HEK293 (cell line): ENCODE results near the gene TMEM106C.

Experiments
- CTCF ChIA-PET: fragments of 350-600 bp; formaldehyde crosslinking; extraction: SDS; loops from one replicate; lab custom pipeline; 2021; ENCODE audit warnings: antibody characterized with exemption; lab: Yijun Ruan, JAX
- POLR2A ChIA-PET: fragments of 300-600 bp; formaldehyde crosslinking; extraction: SDS; loops from one replicate; lab custom pipeline; 2020; ENCODE audit warnings: antibody characterized with exemption, inconsistent platforms; lab: Yijun Ruan, JAX
- H3K27ac ChIP-seq: fragments of 200-500 bp; sonication (Bioruptor generic); 2 replicates; pipeline ENCODE4 v1.5.1; 2014; ENCODE audit warnings: low read depth, low read length, control low read depth, inconsistent platforms; ENCODE audit errors: extremely low read depth
- H3K36me3 ChIP-seq, 2 experiments: fragments of 200-500 bp in 1 of 2; sonication (Bioruptor generic) in 1 of 2; 1 replicate in 1 of 2; 2 replicates in 1 of 2; pipeline ENCODE4 v1.5.1; 2014 to 2017; ENCODE audit warnings: inconsistent platforms in 2 of 2, low read length in 2 of 2; ENCODE audit not compliant: control insufficient read depth in 2 of 2, insufficient read depth in 1 of 2
- H3K4me1 ChIP-seq: fragments of 200-500 bp; sonication (Bioruptor generic); 2 replicates; pipeline ENCODE4 v1.5.1; 2014; ENCODE audit warnings: mild to moderate bottlenecking, low read length, inconsistent platforms; ENCODE audit not compliant: control insufficient read depth, insufficient read depth
- H3K4me3 ChIP-seq: 2 replicates; pipeline ENCODE4 v1.5.1; 2011; ENCODE audit warnings: low read depth, mild to moderate bottlenecking, control low read depth, low read length, moderate library complexity
- H3K9me3 ChIP-seq: fragments of 200-500 bp; sonication (Bioruptor generic); 2 replicates; pipeline ENCODE4 v1.5.1; 2014; ENCODE audit warnings: low read depth, low read length, inconsistent platforms; ENCODE audit not compliant: control insufficient read depth, insufficient read depth
- BCL6B ChIP-seq: fragments of 450-650 bp; formaldehyde crosslinking; IDR thresholded peaks from 2 replicates; pipeline ENCODE4 v1.5.1; 2017; ENCODE audit warnings: missing biosample characterization, missing genetic modification characterization
- FEZF1 ChIP-seq: fragments of 450-650 bp; formaldehyde crosslinking; IDR thresholded peaks from 2 replicates; pipeline ENCODE4 v1.5.1; 2016; ENCODE audit warnings: missing biosample characterization, missing genetic modification characterization
- GLIS1 ChIP-seq: fragments of 450-650 bp; formaldehyde crosslinking; IDR thresholded peaks from 2 replicates; pipeline ENCODE4 v1.5.1; 2016; ENCODE audit warnings: missing biosample characterization, missing genetic modification characterization
- ZBTB49 ChIP-seq: fragments of 450-650 bp; formaldehyde crosslinking; IDR thresholded peaks from 2 replicates; pipeline ENCODE4 v1.5.1; 2016; ENCODE audit warnings: missing biosample characterization, missing genetic modification characterization, low read depth
- ZBTB6 ChIP-seq: fragments of 450-650 bp; formaldehyde crosslinking; IDR thresholded peaks from 2 replicates; pipeline ENCODE4 v1.5.1; 2017; ENCODE audit warnings: missing biosample characterization, missing genetic modification characterization
- ZBTB7A ChIP-seq: fragments of 450-650 bp; formaldehyde crosslinking; IDR thresholded peaks from 2 replicates; pipeline ENCODE4 v1.5.1; 2016; ENCODE audit warnings: low read depth, missing biosample characterization, missing genetic modification characterization
- ZBTB8A ChIP-seq: fragments of 450-650 bp; formaldehyde crosslinking; IDR thresholded peaks from 2 replicates; pipeline ENCODE4 v1.5.1; 2016; ENCODE audit warnings: missing biosample characterization, missing genetic modification characterization
- ZNF221 ChIP-seq: fragments of 450-650 bp; formaldehyde crosslinking; IDR thresholded peaks from 2 replicates; pipeline ENCODE4 v1.5.1; 2017; ENCODE audit warnings: missing biosample characterization, missing genetic modification characterization, borderline replicate concordance
- ZNF266 ChIP-seq: fragments of 450-650 bp; formaldehyde crosslinking; IDR thresholded peaks from 2 replicates; pipeline ENCODE4 v1.5.1; 2016; ENCODE audit warnings: missing biosample characterization, missing genetic modification characterization, low read depth
- ZNF324 ChIP-seq: fragments of 450-650 bp; formaldehyde crosslinking; IDR thresholded peaks from 2 replicates; pipeline ENCODE4 v1.5.1; 2016; ENCODE audit warnings: missing biosample characterization, missing genetic modification characterization
- ZNF488 ChIP-seq: fragments of 450-650 bp; formaldehyde crosslinking; IDR thresholded peaks from 2 replicates; pipeline ENCODE4 v1.5.1; 2016; ENCODE audit warnings: missing biosample characterization, missing genetic modification characterization
- ZNF510 ChIP-seq: fragments of 450-650 bp; formaldehyde crosslinking; IDR thresholded peaks from 2 replicates; pipeline ENCODE4 v1.5.1; 2018; ENCODE audit warnings: mild to moderate bottlenecking, missing genetic modification characterization, missing biosample characterization; ENCODE audit not compliant: insufficient replicate concordance
- ZNF514 ChIP-seq: fragments of 450-650 bp; formaldehyde crosslinking; IDR thresholded peaks from 2 replicates; pipeline ENCODE4 v1.5.1; 2016; ENCODE audit warnings: missing biosample characterization, missing genetic modification characterization
- ZNF571 ChIP-seq: fragments of 450-650 bp; formaldehyde crosslinking; IDR thresholded peaks from 2 replicates; pipeline ENCODE4 v1.5.0; 2017; ENCODE audit warnings: missing biosample characterization, missing genetic modification characterization
- ZNF664 ChIP-seq: fragments of 450-650 bp; formaldehyde crosslinking; IDR thresholded peaks from 2 replicates; pipeline ENCODE4 v1.5.1; 2016; ENCODE audit warnings: missing biosample characterization, missing genetic modification characterization
- ZNF837 ChIP-seq: fragments of 450-650 bp; formaldehyde crosslinking; IDR thresholded peaks from 2 replicates; pipeline ENCODE4 v1.5.1; 2016; ENCODE audit warnings: missing biosample characterization, missing genetic modification characterization
- TF ChIP-seq, protein P1 (sequence below): fragments of 450-650 bp; formaldehyde crosslinking; IDR thresholded peaks from 2 replicates; pipeline ENCODE4; 2016; ENCODE audit warnings: missing biosample characterization, missing genetic modification characterization
- TF ChIP-seq, protein P2 (sequence below): fragments of 450-650 bp; formaldehyde crosslinking; IDR thresholded peaks from 2 replicates; pipeline ENCODE4 v1.5.1; 2016; ENCODE audit warnings: missing biosample characterization, missing genetic modification characterization

Gene TMEM106C

GRCh38 chr12:47990351-47991105 is 27.1 kb downstream of the TMEM106C start:
- no peaks in the 10 kb centered on the region for H3K9me3 ChIP-seq
- H3K36me3 ChIP-seq, result peaks cover 0 to 54% of the 10 kb centered on the region in 2 experiments; a peak in 2 of 3 replicates
- H3K4me1 ChIP-seq, result no peaks in the 10 kb centered on the region
- no peak overlapping the region for H3K27ac ChIP-seq
- CTCF ChIA-PET, result interaction anchor here (0.7 to 1.4 kb wide), 2 partner anchors 8 to 27 kb away, joined by 4 to 6 read pairs; partner anchors contain the start of gene TMEM106C
- TF ChIP-seq ZNF664 (tag by site-specific recombination), result no peak
- no peak for TF ChIP-seq GLIS1
- TF ChIP-seq ZBTB7A (tag by site-specific recombination), result no peak
- TF ChIP-seq ZNF510, result no peak
- no peak for TF ChIP-seq ZNF837
- H3K4me3 ChIP-seq, result no peak overlapping the region
- POLR2A ChIA-PET, result no interaction called here

DNA sequence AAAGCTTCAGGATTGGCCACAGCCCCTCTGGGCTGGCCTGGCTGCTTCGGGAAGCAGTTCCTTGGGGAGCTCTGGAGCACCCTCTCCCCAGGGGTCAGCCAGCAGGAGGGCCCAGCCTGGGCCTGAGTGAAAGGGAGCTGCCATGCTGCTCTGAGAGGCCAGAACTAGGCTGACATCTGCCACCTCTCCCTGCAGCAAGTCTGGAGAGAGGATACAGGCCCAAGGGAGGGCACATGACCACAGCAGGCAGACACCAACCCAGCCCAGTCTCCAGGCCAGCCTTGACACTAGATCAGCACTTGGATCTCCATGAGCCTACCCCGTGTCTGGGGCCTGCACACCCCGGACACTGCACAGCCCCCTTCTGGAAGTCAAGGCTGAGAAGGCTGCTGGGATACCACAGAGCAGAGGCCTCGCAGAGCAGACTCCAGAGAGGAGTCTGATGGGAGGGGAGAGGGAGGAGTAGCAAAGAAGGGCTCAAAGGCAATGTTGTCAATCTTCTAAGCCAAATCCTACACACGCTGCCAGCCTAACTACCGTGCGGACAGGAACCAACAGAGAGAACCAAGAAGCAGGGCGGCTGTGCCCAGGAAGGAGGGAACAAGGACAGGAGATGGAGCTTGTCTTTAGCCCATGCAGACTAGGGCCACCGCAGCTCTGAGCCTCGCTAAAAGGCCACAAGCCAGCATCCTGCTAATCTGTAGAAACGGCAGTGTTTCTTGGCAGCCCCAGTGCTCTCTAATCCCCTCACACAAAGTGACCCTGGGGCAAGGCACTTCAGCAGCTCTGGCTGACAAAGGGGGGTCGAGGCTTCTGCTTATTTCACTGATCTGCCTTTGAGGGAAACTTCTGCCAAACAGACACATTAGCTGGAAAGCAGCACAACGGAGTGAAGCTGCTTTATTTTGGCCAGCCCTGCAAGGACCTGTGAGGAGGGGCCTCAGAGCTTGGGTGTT is 28.0 kb downstream of the TMEM106C start:
- CTCF ChIA-PET, result interaction anchor here (0.7 to 1.4 kb wide), 4 partner anchors 28 to 276 kb away, joined by 3 to 4 read pairs (median 4); partner anchors contain the start of gene TMEM106C
- POLR2A ChIA-PET, result interaction anchor here (0.6 kb wide), 1 partner anchor 857 kb away, joined by 4 read pairs; no protein-coding TSS in a partner anchor
- no peak for TF ChIP-seq ZNF221 (tag by site-specific recombination)
- TF ChIP-seq ZBTB6 (tag by site-specific recombination), result no peak
- TF ChIP-seq ZBTB49, result no peak
- no peak for TF ChIP-seq ZNF324 (tag by site-specific recombination)
- TF ChIP-seq, protein P1, sequence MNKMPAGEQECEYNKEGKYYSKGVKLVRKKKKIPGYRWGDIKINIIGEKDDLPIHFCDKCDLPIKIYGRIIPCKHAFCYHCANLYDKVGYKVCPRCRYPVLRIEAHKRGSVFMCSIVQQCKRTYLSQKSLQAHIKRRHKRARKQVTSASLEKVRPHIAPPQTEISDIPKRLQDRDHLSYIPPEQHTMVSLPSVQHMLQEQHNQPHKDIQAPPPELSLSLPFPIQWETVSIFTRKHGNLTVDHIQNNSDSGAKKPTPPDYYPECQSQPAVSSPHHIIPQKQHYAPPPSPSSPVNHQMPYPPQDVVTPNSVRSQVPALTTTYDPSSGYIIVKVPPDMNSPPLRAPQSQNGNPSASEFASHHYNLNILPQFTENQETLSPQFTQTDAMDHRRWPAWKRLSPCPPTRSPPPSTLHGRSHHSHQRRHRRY (tag by site-specific recombination), result no peak
- no peak for TF ChIP-seq ZNF571
- no peak for TF ChIP-seq BCL6B (tag by site-specific recombination)
- TF ChIP-seq, protein P2, sequence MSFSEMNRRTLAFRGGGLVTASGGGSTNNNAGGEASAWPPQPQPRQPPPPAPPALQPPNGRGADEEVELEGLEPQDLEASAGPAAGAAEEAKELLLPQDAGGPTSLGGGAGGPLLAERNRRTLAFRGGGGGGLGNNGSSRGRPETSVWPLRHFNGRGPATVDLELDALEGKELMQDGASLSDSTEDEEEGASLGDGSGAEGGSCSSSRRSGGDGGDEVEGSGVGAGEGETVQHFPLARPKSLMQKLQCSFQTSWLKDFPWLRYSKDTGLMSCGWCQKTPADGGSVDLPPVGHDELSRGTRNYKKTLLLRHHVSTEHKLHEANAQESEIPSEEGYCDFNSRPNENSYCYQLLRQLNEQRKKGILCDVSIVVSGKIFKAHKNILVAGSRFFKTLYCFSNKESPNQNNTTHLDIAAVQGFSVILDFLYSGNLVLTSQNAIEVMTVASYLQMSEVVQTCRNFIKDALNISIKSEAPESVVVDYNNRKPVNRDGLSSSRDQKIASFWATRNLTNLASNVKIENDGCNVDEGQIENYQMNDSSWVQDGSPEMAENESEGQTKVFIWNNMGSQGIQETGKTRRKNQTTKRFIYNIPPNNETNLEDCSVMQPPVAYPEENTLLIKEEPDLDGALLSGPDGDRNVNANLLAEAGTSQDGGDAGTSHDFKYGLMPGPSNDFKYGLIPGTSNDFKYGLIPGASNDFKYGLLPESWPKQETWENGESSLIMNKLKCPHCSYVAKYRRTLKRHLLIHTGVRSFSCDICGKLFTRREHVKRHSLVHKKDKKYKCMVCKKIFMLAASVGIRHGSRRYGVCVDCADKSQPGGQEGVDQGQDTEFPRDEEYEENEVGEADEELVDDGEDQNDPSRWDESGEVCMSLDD (tag by site-specific recombination), result no peak
- no peak for TF ChIP-seq ZBTB8A
- no peak for TF ChIP-seq FEZF1 (tag by site-specific recombination)
- TF ChIP-seq ZNF266 (tag by site-specific recombination), result no peak
- no peak for TF ChIP-seq ZNF514
- no peak for TF ChIP-seq ZNF488 (tag by site-specific recombination)

More for the DNA sequence above, 28.0 kb downstream of the TMEM106C start:
- Histone ChIP-seq H3K9me3 (no peaks in the 10 kb centered on the region), H3K4me3 (no peak overlapping the region), H3K36me3 (peaks cover 0 to 58% of the 10 kb centered on the region in 2 experiments; a peak in 2 of 3 replicates), H3K27ac (no peak overlapping the region), H3K4me1 (no peaks in the 10 kb centered on the region)
